GM18861 (cell line): ENCODE measurements around the gene GPD1.

Experiments used
- ATAC-seq: cut with Tn5 transposase; IDR thresholded peaks from one replicate; pipeline ENCODE4 v1.9.1; 2021; ENCODE audit not compliant: unreplicated experiment

Gene GPD1

GRCh38 chr12:50099302-50100008 is 4.4 kb upstream of the GPD1 start:
- ATAC-seq: no peak

GRCh38 chr12:50100561-50100960 is 3.2 kb upstream of the GPD1 start:
- ATAC-seq: no peak

GRCh38 chr12:50101663-50102062 is 2.1 kb upstream of the GPD1 start:
- no peak for ATAC-seq

DNA sequence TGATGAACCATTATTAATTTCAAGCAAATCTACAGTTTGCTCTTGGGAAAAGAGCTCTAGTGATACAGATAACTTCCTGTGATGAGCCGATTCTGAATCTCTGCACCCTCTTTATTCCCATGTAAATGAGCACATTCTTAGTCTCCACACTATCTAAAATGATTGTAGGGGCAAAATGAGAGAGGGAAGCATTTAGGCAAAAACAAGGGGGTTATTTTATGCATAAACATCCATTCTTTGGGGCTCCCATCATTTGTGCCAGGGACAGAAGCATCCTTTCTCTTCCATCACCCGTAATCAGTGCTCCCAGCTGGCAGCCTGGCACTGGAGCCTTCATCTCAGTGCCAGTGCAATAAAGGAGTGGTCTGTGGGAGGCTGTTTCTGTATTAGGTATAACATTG is 1.7 kb upstream of the GPD1 start:
- ATAC-seq: no peak

- no peak for ATAC-seq
Observed at GRCh38 chr12:50102646-50103309, 1.0 kb upstream of the GPD1 start.

DNA sequence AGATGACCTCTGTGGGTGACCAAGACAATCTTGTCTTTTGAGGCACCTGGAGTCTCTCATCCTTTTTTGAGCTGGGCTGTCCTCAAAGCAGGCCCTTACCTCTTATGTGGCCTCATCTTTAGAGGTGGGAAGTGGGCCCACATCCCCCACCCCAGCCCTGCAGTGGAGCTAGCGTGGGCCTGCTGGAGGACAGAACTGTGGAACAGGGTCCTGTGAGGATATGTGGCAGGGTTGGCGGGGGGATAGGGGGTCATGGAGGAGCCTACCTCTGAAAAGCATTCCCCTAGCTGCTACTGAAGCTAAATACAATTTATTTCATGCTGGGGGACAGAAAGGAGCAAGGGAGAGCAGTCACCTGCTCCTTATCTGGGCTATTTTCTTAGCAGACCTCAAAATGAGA is 457 bp upstream of the GPD1 start:
- no peak for ATAC-seq

- no peak for ATAC-seq
Observed at GRCh38 chr12:50104417-50105366, 884 bp downstream of the GPD1 start.

DNA sequence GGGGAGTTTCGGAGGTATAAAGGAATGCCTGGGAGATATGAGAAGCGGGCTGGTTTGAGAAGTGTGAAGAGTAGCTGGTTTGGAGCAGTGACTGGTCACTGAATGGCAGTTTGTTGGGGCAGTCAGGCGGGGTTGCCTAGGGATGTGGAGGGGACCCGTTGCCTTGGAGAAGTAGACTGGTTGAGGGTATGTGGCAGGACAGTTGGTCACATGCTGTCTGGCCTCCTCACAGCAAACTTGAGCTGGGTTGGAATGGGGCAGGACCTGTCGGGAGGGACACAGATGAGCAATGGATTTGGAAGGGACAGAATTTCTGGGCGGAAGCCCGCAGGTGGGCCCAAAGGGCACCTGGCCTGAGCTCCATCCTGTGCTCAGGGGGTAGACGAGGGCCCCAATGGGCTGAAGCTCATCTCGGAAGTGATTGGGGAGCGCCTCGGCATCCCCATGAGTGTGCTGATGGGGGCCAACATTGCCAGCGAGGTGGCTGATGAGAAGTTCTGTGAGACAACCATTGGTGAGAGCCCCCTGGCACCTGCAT is 2.2 kb downstream of the GPD1 start:
- no peak for ATAC-seq

GRCh38 chr12:50106907-50107306 is 3.1 kb downstream of the GPD1 start:
- no peak for ATAC-seq

GRCh38 chr12:50107416-50108268 is 3.8 kb downstream of the GPD1 start:
- no peak for ATAC-seq

GRCh38 chr12:50109319-50109718 is 5.5 kb downstream of the GPD1 start:
- ATAC-seq: no peak

DNA sequence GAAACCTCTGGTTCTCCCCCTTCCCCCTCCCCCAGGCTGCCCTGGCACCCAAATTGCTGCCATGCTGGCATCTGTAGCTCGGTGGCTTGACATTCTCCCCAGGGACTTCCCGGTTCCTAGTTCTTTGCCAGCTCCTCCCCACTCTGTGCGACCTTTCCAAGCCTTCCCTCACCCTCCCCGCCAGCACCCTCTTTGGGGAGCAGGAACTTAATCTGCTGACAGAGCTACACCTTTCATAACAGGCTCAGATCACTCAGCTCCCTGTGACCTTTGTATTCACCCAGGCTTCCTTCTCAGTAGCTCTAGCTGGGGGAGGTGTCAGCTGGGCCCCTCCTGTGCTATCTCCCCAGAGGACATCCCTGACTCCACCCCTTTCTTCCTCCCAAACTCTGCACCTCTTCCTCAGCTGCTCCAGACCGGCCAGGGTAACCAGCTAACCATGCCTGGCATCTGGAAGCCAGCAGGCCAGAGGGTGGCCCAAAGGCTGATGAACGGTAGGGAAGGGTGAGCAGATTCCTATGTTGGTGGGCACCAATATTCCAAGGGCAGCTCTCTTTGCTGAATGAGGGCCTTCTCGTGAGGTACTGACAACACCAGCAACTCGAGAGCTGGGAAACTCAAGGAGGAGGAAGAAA is 6.4 kb downstream of the GPD1 start:
- ATAC-seq: no peak

- no peak for ATAC-seq
Observed at GRCh38 chr12:50110762-50111351, 7.0 kb downstream of the GPD1 start.

GRCh38 chr12:50111395-50111692 is 7.5 kb downstream of the GPD1 start:
- no peak for ATAC-seq

- peak; percentile 79 for ATAC-seq
Observed at GRCh38 chr12:50111693-50112455, 8.1 kb downstream of the GPD1 start, which contains the start of gene COX14. TSS of gene COX14 (plus strand) at chr12:50112236. CDS start at chr12:50120044, 7,808 bp downstream.

- no peak for ATAC-seq
Observed at GRCh38 chr12:50112456-50113218, 8.8 kb downstream of the GPD1 start.

DNA sequence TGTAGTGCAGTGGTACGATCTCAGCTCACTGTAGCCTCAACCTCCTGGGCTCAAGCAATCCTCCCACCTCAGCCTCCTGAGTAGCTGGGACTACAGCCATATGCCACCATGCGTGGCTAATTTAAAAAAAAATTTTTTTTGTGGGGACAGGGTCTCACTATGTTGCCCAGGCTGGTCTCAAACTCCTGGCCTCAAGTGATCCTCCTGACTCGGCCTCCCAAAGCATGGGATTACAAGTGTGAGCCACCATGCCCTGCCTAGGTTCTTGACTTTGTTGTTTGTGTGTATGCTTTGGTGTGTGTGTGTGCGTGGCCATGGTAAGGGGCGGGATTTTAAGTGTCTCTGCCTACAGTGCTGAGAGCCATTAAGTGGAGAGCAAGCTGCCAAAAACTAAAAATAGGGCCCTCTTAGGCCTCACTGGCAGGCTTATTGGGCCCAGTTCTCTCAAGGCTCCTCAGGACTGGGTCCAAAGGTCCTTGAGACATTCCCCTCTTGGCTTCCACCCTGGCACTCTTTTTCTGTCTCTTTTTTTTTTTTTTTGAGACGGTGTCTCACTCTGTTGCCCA is 13.3 kb downstream of the GPD1 start:
- ATAC-seq: no peak

- ATAC-seq: no peak
Observed at GRCh38 chr12:50119387-50119786, 15.6 kb downstream of the GPD1 start.
